DOHH2 (cell line): Measurements from ENCODE around the gene YTHDF2.
"Not testable (repeated sequence)": the region's sequence is repeated elsewhere in the genome, so short reads cannot be mapped to it uniquely, and the experiment has no call there.

Experiments used
- EZH2phosphoT487 ChIP-seq: fragments of 200-600 bp; sonication (generic); IDR thresholded peaks from 2 replicates; pipeline ENCODE4 v1.6.1; 2017; ENCODE audit warnings: borderline replicate concordance, mild to moderate bottlenecking, antibody characterized with exemption, low read length, moderate library complexity, mixed read lengths
- TF ChIP-seq, protein P1 (sequence below): fragments of 200-600 bp; sonication (generic); IDR thresholded peaks from one replicate; pipeline ENCODE4 v1.5.1; 2014; ENCODE audit warnings: antibody characterized with exemption, mild to moderate bottlenecking, low read depth, low read length; ENCODE audit not compliant: poor library complexity, severe bottlenecking

GRCh38 chr1:28794582-28794981, 57.8 kb downstream of the YTHDF2 start:
- TF ChIP-seq, protein P1, sequence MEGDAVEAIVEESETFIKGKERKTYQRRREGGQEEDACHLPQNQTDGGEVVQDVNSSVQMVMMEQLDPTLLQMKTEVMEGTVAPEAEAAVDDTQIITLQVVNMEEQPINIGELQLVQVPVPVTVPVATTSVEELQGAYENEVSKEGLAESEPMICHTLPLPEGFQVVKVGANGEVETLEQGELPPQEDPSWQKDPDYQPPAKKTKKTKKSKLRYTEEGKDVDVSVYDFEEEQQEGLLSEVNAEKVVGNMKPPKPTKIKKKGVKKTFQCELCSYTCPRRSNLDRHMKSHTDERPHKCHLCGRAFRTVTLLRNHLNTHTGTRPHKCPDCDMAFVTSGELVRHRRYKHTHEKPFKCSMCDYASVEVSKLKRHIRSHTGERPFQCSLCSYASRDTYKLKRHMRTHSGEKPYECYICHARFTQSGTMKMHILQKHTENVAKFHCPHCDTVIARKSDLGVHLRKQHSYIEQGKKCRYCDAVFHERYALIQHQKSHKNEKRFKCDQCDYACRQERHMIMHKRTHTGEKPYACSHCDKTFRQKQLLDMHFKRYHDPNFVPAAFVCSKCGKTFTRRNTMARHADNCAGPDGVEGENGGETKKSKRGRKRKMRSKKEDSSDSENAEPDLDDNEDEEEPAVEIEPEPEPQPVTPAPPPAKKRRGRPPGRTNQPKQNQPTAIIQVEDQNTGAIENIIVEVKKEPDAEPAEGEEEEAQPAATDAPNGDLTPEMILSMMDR = not testable (repeated sequence)
- not testable (repeated sequence) for TF ChIP-seq EZH2phosphoT487
